A549 (cell line): ENCODE data around the gene CCDC170. TPM values are rescaled to one million over a fixed set of nuclear protein-coding genes. Genes with fewer than 3 reads are reported as not detected.

ENCODE experiments used
- ATAC-seq, 2 experiments: fragments of 200-7000 bp in 1 of 2; fragments of >200 bp in 1 of 2; cut with Nextera tagmentation in 1 of 2; cut with Tn5 transposase in 1 of 2; 3 replicates each; pipeline versions ENCODE4 v1.8.0 to v1.9.1; 2018 to 2020; ENCODE audit warnings: mild to moderate bottlenecking in 1 of 2, moderate library complexity in 1 of 2
- CTCF ChIA-PET: fragments of 300-600 bp; sonication (Branson Sonifier 250); formaldehyde crosslinking; extraction: SDS; loops from one replicate; lab custom pipeline; 2021; ENCODE audit warnings: antibody characterized with exemption, inconsistent platforms; lab: Yijun Ruan, JAX
- POLR2A ChIA-PET: fragments of 350-600 bp; formaldehyde crosslinking; extraction: SDS; loops from one replicate; lab custom pipeline; 2021; ENCODE audit warnings: antibody characterized with exemption, inconsistent platforms; lab: Yijun Ruan, JAX
- DNase-seq, 2 experiments: peaks; one replicate each; pipeline versions ENCODE4 v3.0.0 to v3.0.0-alpha.2; 2011 to 2016; ENCODE audit warnings: low read depth in 1 of 2, low spot score in 1 of 2
- FAIRE-seq: peaks from 2 replicates; lab custom pipeline; 2011; peaks lifted over from hg19 to GRCh38; lab: Jason Lieb, UNC
- H3K27ac ChIP-seq, 2 experiments: fragments of >200 bp; sonication (Bioruptor Twin); formaldehyde crosslinking; 3 replicates each; pipeline ENCODE4 v1.5.1; 2016 to 2017
- H3K4me1 ChIP-seq: fragments of >200 bp; sonication (Bioruptor Twin); formaldehyde crosslinking; 3 replicates; pipeline ENCODE4 v1.6.1; 2016
- H3K4me2 ChIP-seq: fragments of >200 bp; sonication (Bioruptor Twin); formaldehyde crosslinking; 3 replicates; pipeline ENCODE4 v1.6.1; 2016
- H3K4me3 ChIP-seq: fragments of >200 bp; sonication (Bioruptor Twin); formaldehyde crosslinking; 3 replicates; pipeline ENCODE4 v1.5.1; 2016
- H3K9me3 ChIP-seq: fragments of >200 bp; sonication (Bioruptor Twin); formaldehyde crosslinking; 3 replicates; pipeline ENCODE4 v1.6.1; 2016
- BHLHE40 ChIP-seq: IDR thresholded peaks from 2 replicates; pipeline ENCODE4 v1.6.1; 2012; ENCODE audit warnings: low read depth, low read length, inconsistent platforms
- E2F6 ChIP-seq: IDR thresholded peaks from 2 replicates; pipeline ENCODE4 v1.6.1; 2012; ENCODE audit warnings: low read depth, borderline replicate concordance
- EHF ChIP-seq: fragments of 250-450 bp; sonication (Bioruptor Pico); IDR thresholded peaks from 2 replicates; pipeline ENCODE4 v1.5.0; 2020; ENCODE audit warnings: mild to moderate bottlenecking
- EHMT2 ChIP-seq: fragments of 200-600 bp; sonication (generic); IDR thresholded peaks from 2 replicates; pipeline ENCODE4 v1.6.1; 2016; ENCODE audit warnings: antibody characterized with exemption, low read depth, mild to moderate bottlenecking, moderate library complexity
- ESRRA ChIP-seq: fragments of 150-350 bp; IDR thresholded peaks from 2 replicates; pipeline ENCODE4 v1.6.1; 2014; ENCODE audit warnings: mild to moderate bottlenecking, low read length, borderline replicate concordance
- FOXS1 ChIP-seq: fragments of 250-450 bp; sonication (Bioruptor Pico); IDR thresholded peaks from 2 replicates; pipeline ENCODE4 v1.5.0; 2020; ENCODE audit warnings: mild to moderate bottlenecking, moderate library complexity
- HEYL ChIP-seq: fragments of 250-450 bp; sonication (Bioruptor Pico); IDR thresholded peaks from 2 replicates; pipeline ENCODE4 v1.8.0; 2021; ENCODE audit warnings: mild to moderate bottlenecking, moderate library complexity
- HOXB13 ChIP-seq: fragments of 250-450 bp; sonication (Bioruptor Pico); IDR thresholded peaks from 2 replicates; pipeline ENCODE4 v1.5.0; 2020; ENCODE audit warnings: low read depth, mild to moderate bottlenecking, moderate library complexity
- KDM1A ChIP-seq: fragments of 200-600 bp; sonication (generic); IDR thresholded peaks from 2 replicates; pipeline ENCODE4 v1.6.1; 2016; ENCODE audit warnings: low read depth, mild to moderate bottlenecking
- MAFK ChIP-seq: fragments of 450-650 bp; IDR thresholded peaks from 2 replicates; pipeline ENCODE4 v1.6.1; 2014; ENCODE audit not compliant: partially characterized antibody
- MAX ChIP-seq: IDR thresholded peaks from 2 replicates; pipeline ENCODE4 v1.6.1; 2012
- RAD21 ChIP-seq, 2 experiments: fragments of >200 bp in 1 of 2; sonication (Bioruptor Twin) in 1 of 2; formaldehyde crosslinking in 1 of 2; IDR thresholded peaks in 1 of 2; conservative IDR thresholded peaks in 1 of 2; 2 replicates in 1 of 2; 3 replicates in 1 of 2; pipeline ENCODE4 v1.6.1; 2012 to 2018; ENCODE audit warnings: inconsistent platforms in 1 of 2
- REST ChIP-seq: fragments of 200-600 bp; sonication (generic); IDR thresholded peaks from 2 replicates; pipeline ENCODE4 v1.6.1; 2016; ENCODE audit warnings: antibody characterized with exemption, mild to moderate bottlenecking, moderate library complexity
- RFX5 ChIP-seq: fragments of 450-650 bp; IDR thresholded peaks from 2 replicates; pipeline ENCODE4 v1.7.1; 2014; ENCODE audit warnings: antibody characterized with exemption, mild to moderate bottlenecking, moderate library complexity
- TFCP2L1 ChIP-seq: fragments of 250-450 bp; sonication (Bioruptor Pico); IDR thresholded peaks from 2 replicates; pipeline ENCODE4 v1.5.0; 2021; ENCODE audit warnings: mild to moderate bottlenecking
- WGBS: methylation state at CpG from one replicate; pipeline ENCODE4 v1.1.6; 2017; ENCODE audit errors: missing lambda C conversion rate; 5-methylcytosine and 5-hydroxymethylcytosine counted together
- polyA plus RNA-seq, 4 experiments: library from polyadenylated mRNA; depleted of rRNA in 3 of 4; stranded (reverse); fragments of >200 nt; fragmentation: RNase III in 1 of 4; extraction: RNeasy Plus Mini Kit Qiagen cat#74134 plus additional on column Dnase treatment in 1 of 4; gene quantifications; 2 replicates in 3 of 4; 3 replicates in 1 of 4; pipeline ENCODE4 v1.2.3, GENCODE V29; 2011 to 2017
- TF ChIP-seq, protein P1 (sequence below): fragments of 450-650 bp; IDR thresholded peaks from 2 replicates; pipeline ENCODE4 v1.6.1; 2014; ENCODE audit warnings: antibody characterized with exemption
- TF ChIP-seq, protein P2 (sequence below): fragments of 250-450 bp; sonication (Bioruptor Pico); IDR thresholded peaks from 2 replicates; pipeline ENCODE4 v1.5.0; 2020; ENCODE audit warnings: low read depth, mild to moderate bottlenecking, moderate library complexity

Gene CCDC170
- polyA plus RNA-seq, 2 of the 4 experiments (the other 2 are of a cell fraction): 0.09 to 0.61 TPM

DNA sequence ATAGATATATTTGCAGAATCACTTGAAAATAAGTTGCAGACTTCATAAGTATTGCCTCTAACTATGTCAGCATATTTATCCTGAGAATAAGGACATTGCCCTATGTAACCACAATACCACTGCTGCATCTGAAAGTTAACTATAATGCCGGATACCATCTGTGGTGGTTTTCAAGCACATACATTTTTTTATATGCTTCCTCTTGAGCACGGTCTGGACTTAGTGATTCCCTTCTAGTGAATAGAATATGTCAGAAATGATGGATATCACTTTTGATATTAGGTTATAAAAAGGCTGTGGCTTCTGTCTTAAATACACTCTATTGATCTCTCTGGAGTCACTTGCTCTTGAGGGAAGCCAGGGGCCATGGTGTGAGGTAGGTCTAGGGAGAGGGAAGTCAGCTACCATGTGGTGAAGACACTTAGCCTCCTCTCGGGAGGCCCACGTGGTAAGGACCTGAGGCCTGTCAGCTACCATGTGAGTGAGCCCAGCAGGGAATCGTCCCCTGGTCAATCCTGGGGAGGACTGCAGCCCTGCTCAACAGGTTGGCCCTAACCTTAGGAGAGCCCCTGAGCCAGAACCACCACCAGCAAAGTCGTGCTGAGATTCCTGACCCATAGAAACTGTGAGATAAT, 57.5 kb downstream of the CCDC170 start:
- H3K27ac ChIP-seq: no peak overlapping the region
- TF ChIP-seq, protein P1, sequence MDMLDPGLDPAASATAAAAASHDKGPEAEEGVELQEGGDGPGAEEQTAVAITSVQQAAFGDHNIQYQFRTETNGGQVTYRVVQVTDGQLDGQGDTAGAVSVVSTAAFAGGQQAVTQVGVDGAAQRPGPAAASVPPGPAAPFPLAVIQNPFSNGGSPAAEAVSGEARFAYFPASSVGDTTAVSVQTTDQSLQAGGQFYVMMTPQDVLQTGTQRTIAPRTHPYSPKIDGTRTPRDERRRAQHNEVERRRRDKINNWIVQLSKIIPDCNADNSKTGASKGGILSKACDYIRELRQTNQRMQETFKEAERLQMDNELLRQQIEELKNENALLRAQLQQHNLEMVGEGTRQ: no peak
- no peak for TF ChIP-seq E2F6
- TF ChIP-seq KDM1A: no peak
- ChIA-PET POLR2A (no interaction called here), CTCF (interaction anchor here (0.6 kb wide), 1 partner anchor 377 kb away, joined by 3 read pairs; no protein-coding TSS in a partner anchor)
- 41% methylated on average over 5 of the region's 6 CpGs for WGBS
- H3K4me3 ChIP-seq: no peak overlapping the region
- no peak for ATAC-seq
- no peaks in the 10 kb centered on the region for H3K4me1 ChIP-seq
- no peaks in the 10 kb centered on the region for H3K9me3 ChIP-seq
- DNase-seq: no peak
- H3K4me2 ChIP-seq: no peak overlapping the region
- no peak for FAIRE-seq

DNA sequence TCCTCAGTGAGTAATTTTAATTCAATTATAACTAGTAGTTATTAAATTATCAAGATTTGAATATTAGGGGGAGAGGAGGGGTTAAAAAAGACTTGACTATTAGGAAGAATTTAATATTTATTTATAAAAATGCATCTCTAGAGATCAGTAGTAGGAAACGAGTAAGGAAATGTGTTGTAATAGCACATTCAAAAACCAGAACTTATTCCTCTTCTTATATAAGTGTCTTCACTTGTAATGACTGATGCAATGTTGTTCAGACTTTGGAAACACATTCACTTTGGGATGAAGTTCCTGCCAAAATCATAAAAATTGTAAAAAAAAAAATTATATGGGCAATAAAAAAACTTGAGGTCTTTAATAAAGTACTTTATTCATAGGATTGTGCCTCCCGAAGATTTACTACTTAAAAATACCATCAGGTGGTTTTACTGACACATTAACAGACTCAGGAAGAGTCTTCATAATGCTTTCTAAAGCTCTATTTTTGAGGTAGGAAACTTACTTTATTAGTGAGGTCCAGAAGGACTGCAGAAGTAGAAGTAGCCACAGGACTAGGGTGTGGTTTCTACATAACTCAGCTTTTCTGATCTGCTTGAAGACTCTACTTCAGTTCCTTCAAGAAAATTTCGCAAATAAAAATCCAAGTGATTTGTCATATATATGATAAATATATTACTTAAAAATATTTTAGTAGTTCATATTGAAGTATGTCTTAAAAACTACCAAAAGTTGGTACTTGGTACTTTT, 59.8 kb downstream of the CCDC170 start:
- no peak for ATAC-seq
- POLR2A ChIA-PET: no interaction called here
- WGBS: 36% methylated on average over 3 of the region's 3 CpGs

GRCh38 chr6:151561238-151561637, 67.4 kb downstream of the CCDC170 start:
- no peak overlapping the region for H3K4me3 ChIP-seq
- no peak for ATAC-seq
- ChIA-PET POLR2A (no interaction called here), CTCF (no interaction called here)
- TF ChIP-seq MAX (no peak), EHF (CRISPR knock-in tag) (no peak), FOXS1 (CRISPR knock-in tag) (no peak), HOXB13 (CRISPR knock-in tag) (no peak), RFX5 (no peak), BHLHE40 (no peak), HEYL (CRISPR knock-in tag) (no peak), MAFK (no peak), TFCP2L1 (CRISPR knock-in tag) (no peak), ESRRA (no peak), EHMT2 (no peak), REST (no peak)
- TF ChIP-seq, protein P2, sequence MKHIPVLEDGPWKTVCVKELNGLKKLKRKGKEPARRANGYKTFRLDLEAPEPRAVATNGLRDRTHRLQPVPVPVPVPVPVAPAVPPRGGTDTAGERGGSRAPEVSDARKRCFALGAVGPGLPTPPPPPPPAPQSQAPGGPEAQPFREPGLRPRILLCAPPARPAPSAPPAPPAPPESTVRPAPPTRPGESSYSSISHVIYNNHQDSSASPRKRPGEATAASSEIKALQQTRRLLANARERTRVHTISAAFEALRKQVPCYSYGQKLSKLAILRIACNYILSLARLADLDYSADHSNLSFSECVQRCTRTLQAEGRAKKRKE (CRISPR knock-in tag): no peak
- no peak overlapping the region for H3K27ac ChIP-seq
- FAIRE-seq: no peak
- H3K4me2 ChIP-seq: no peak overlapping the region
- DNase-seq: peak in 1 of 2 experiments; percentile 4
- H3K9me3 ChIP-seq: peaks cover 7% of the 10 kb centered on the region; the same call in 1 of the 3 replicates
- no peaks in the 10 kb centered on the region for H3K4me1 ChIP-seq

More for the DNA sequence above, 59.8 kb downstream of the CCDC170 start:
- H3K4me2 ChIP-seq: no peak overlapping the region
- CTCF ChIA-PET: no interaction called here
- FAIRE-seq: no peak
- no peak overlapping the region for H3K4me3 ChIP-seq
- no peak overlapping the region for H3K27ac ChIP-seq
- TF ChIP-seq RAD21 (conservative IDR thresholded peaks at IDR 0.05 in 1 of 2, IDR thresholded peaks at IDR 0.05 in 1 of 2): no peak
- no peaks in the 10 kb centered on the region for H3K9me3 ChIP-seq
- H3K4me1 ChIP-seq: no peaks in the 10 kb centered on the region
- no peak for DNase-seq
